Peyer's patch (tissue), 4 donors: ENCODE measurements around the gene CSNK1E. TPM values are rescaled to one million over a fixed set of nuclear protein-coding genes. Genes with fewer than 3 reads are reported as not detected.

Source experiments
- DNase-seq, 3 donors: peaks; one replicate each; pipeline ENCODE4 v3.0.0-alpha.2; 2017 to 2019
- H3K27ac ChIP-seq, 4 donors: fragments of 200-600 bp; sonication (generic); one replicate each; pipeline ENCODE4 v1.5.1; 2016 to 2019
- H3K27me3 ChIP-seq, 2 donors: fragments of 200-600 bp; sonication (generic); one replicate each; pipeline ENCODE4 v1.5.1; 2019
- H3K36me3 ChIP-seq, 3 donors: fragments of 200-600 bp; sonication (generic); one replicate each; pipeline ENCODE4 v1.5.1; 2016 to 2019
- H3K4me1 ChIP-seq, 4 donors: fragments of 200-600 bp; sonication (generic); one replicate each; pipeline ENCODE4 v1.5.1; 2016 to 2019
- H3K4me3 ChIP-seq, 4 donors: fragments of 200-600 bp; sonication (generic); 1 replicate in 3 of 4; 2 replicates in 1 of 4; pipeline ENCODE4 v1.5.1; 2016 to 2019; ENCODE audit warnings: mild to moderate bottlenecking in 1 of 4
- H3K9me3 ChIP-seq, 4 donors: fragments of 200-600 bp; sonication (generic); one replicate each; pipeline ENCODE4 v1.5.1; 2016 to 2019; ENCODE audit warnings: mild to moderate bottlenecking in 1 of 4
- CTCF ChIP-seq, 6 experiments: fragments of 450-650 bp in 4 of 6; fragments of 200-600 bp in 2 of 6; sonication (generic) in 1 of 6; IDR thresholded peaks; one replicate each; pipeline ENCODE4 v1.5.1; 2017 to 2019; ENCODE audit warnings: antibody characterized with exemption in 6 of 6, mild to moderate bottlenecking in 3 of 6, moderate library complexity in 1 of 6
- POLR2A ChIP-seq, 2 donors: fragments of 450-650 bp; IDR thresholded peaks; one replicate each; pipeline ENCODE4 v1.5.1; 2017; ENCODE audit warnings: antibody characterized with exemption in 2 of 2, mild to moderate bottlenecking in 2 of 2, moderate library complexity in 2 of 2
- total RNA-seq, 4 donors: library from RNA; depleted of rRNA; stranded (reverse); fragments of >200 nt; gene quantifications; one replicate each; pipeline ENCODE4 v1.1.0, GENCODE V29; 2016

Gene CSNK1E
- total RNA-seq, 4 donors from 2014 or later, result 39.1 to 254 (median 114) TPM

GRCh38 chr22:38304526-38304925 is 12.7 kb downstream of the CSNK1E start:
- Histone ChIP-seq H3K9me3 (no peaks in the 10 kb centered on the region), H3K4me1 (peaks cover 0 to 41% (median 7%) of the 10 kb centered on the region in 4 donors), H3K27me3 (no peaks in the 10 kb centered on the region), H3K36me3 (peaks cover 0 to 46% (median 0%) of the 10 kb centered on the region in 3 donors), H3K4me3 (no peak overlapping the region), H3K27ac (peak overlapping the region in 1 of 4 donors; percentile 15)
- DNase-seq, result no peak
- no peak for TF ChIP-seq POLR2A (IDR thresholded peaks at IDR 0.05)
- no peak for TF ChIP-seq CTCF (IDR thresholded peaks at IDR 0.05)

- H3K36me3 ChIP-seq, result peaks cover 0 to 52% (median 0%) of the 10 kb centered on the region in 3 donors
- H3K4me3 ChIP-seq, result no peak overlapping the region
- H3K9me3 ChIP-seq, result no peaks in the 10 kb centered on the region
- H3K27ac ChIP-seq, result peak overlapping the region in 2 of 4 donors; percentile 3 to 15
- H3K4me1 ChIP-seq, result peaks cover 0 to 35% (median 7%) of the 10 kb centered on the region in 4 donors
- TF ChIP-seq CTCF (IDR thresholded peaks at IDR 0.05) (no peak), POLR2A (IDR thresholded peaks at IDR 0.05) (no peak)
- no peak for DNase-seq
- no peaks in the 10 kb centered on the region for H3K27me3 ChIP-seq
These were observed 13.3 kb downstream of the CSNK1E start for GRCh38 chr22:38303974-38304373.

GRCh38 chr22:38302906-38303305 is 14.3 kb downstream of the CSNK1E start:
- Histone ChIP-seq H3K27ac (no peak overlapping the region), H3K9me3 (no peaks in the 10 kb centered on the region), H3K27me3 (no peaks in the 10 kb centered on the region), H3K36me3 (peaks cover 0 to 56% (median 0%) of the 10 kb centered on the region in 3 donors), H3K4me1 (peaks cover 0 to 29% (median 7%) of the 10 kb centered on the region in 4 donors), H3K4me3 (no peak overlapping the region)
- TF ChIP-seq CTCF (IDR thresholded peaks at IDR 0.05), result no peak
- TF ChIP-seq POLR2A (IDR thresholded peaks at IDR 0.05), result no peak
- DNase-seq, result no peak

- no peaks in the 10 kb centered on the region for H3K27me3 ChIP-seq
- H3K4me3 ChIP-seq, result no peak overlapping the region
- H3K4me1 ChIP-seq, result peaks cover 0 to 18% (median 3%) of the 10 kb centered on the region in 4 donors
- H3K27ac ChIP-seq, result no peak overlapping the region
- TF ChIP-seq CTCF (IDR thresholded peaks at IDR 0.05) (no peak), POLR2A (IDR thresholded peaks at IDR 0.05) (no peak)
- no peaks in the 10 kb centered on the region for H3K9me3 ChIP-seq
- H3K36me3 ChIP-seq, result peaks cover 0 to 76% (median 0%) of the 10 kb centered on the region in 3 donors
- DNase-seq, result no peak
These were observed 16.3 kb downstream of the CSNK1E start for GRCh38 chr22:38300946-38301345.

- no peak overlapping the region for H3K4me3 ChIP-seq
- H3K27ac ChIP-seq, result no peak overlapping the region
- H3K36me3 ChIP-seq, result peaks cover 0 to 81% (median 0%) of the 10 kb centered on the region in 3 donors
- H3K9me3 ChIP-seq, result no peaks in the 10 kb centered on the region
- peaks cover 0 to 12% (median under 1%) of the 10 kb centered on the region in 4 donors for H3K4me1 ChIP-seq
- no peak for DNase-seq
- H3K27me3 ChIP-seq, result no peaks in the 10 kb centered on the region
- TF ChIP-seq POLR2A (IDR thresholded peaks at IDR 0.05) (no peak), CTCF (IDR thresholded peaks at IDR 0.05) (no peak)
These were observed 16.9 kb downstream of the CSNK1E start for GRCh38 chr22:38300197-38300945.
